AG10803 (cell line): Measurements from ENCODE around the gene ZIC5.

Source experiments
- DNase-seq: peaks from one replicate; pipeline ENCODE4 v3.0.0; 2010; ENCODE audit warnings: low read depth
- H3K4me3 ChIP-seq: 2 replicates; pipeline ENCODE4 v1.5.1; 2011; ENCODE audit warnings: mild to moderate bottlenecking, low read length, control low read depth
- CTCF ChIP-seq: conservative IDR thresholded peaks from 2 replicates; pipeline ENCODE4 v1.5.1; 2011; ENCODE audit warnings: mild to moderate bottlenecking, low read length, control low read depth, inconsistent platforms

ZIC5 gene

GRCh38 chr13:99968521-99969452 lies 2.8 kb downstream of the ZIC5 start:
- no peak for DNase-seq
- no peak for TF ChIP-seq CTCF
- H3K4me3 ChIP-seq: no peak overlapping the region; the same call in 1 of the 2 replicates

GRCh38 chr13:99967869-99968520 lies 3.6 kb downstream of the ZIC5 start:
- no peak for TF ChIP-seq CTCF
- no peak for DNase-seq
- H3K4me3 ChIP-seq: no peak overlapping the region

GRCh38 chr13:99967498-99967868 lies 4.1 kb downstream of the ZIC5 start:
- no peak for TF ChIP-seq CTCF
- H3K4me3 ChIP-seq: no peak overlapping the region
- DNase-seq: no peak

GRCh38 chr13:99966064-99966805 lies 5.3 kb downstream of the ZIC5 start:
- DNase-seq: no peak
- no peak for TF ChIP-seq CTCF
- H3K4me3 ChIP-seq: no peak overlapping the region

- H3K4me3 ChIP-seq: no peak overlapping the region
- no peak for DNase-seq
- TF ChIP-seq CTCF: no peak
These were observed 6.1 kb downstream of the ZIC5 start for GRCh38 chr13:99965329-99966000.

- no peak for TF ChIP-seq CTCF
- no peak overlapping the region for H3K4me3 ChIP-seq
These were observed 7.7 kb downstream of the ZIC5 start for GRCh38 chr13:99963816-99964339.

More at GRCh38 chr13:99963816-99964339, 7.7 kb downstream of the ZIC5 start:
- no peak for DNase-seq
